Placental pericyte (primary cell): ENCODE measurements around the gene IPO11. TPM values are rescaled to one million over a fixed set of nuclear protein-coding genes. Genes with fewer than 3 reads are reported as not detected.

ENCODE experiments used
- small RNA-seq: library from RNA; depleted of rRNA; stranded (forward); fragments of <200 nt; gene quantifications from one replicate; pipeline ENCODE3, GENCODE V24; 2012; ENCODE audit warnings: low replicate concordance
- total RNA-seq: library from RNA; depleted of rRNA; stranded (reverse); fragments of >200 nt; gene quantifications from 2 replicates; pipeline ENCODE4 v1.2.3, GENCODE V29; 2012

IPO11 gene
- total RNA-seq, result 18.4 and 29.1 TPM in 2 replicates

DNA sequence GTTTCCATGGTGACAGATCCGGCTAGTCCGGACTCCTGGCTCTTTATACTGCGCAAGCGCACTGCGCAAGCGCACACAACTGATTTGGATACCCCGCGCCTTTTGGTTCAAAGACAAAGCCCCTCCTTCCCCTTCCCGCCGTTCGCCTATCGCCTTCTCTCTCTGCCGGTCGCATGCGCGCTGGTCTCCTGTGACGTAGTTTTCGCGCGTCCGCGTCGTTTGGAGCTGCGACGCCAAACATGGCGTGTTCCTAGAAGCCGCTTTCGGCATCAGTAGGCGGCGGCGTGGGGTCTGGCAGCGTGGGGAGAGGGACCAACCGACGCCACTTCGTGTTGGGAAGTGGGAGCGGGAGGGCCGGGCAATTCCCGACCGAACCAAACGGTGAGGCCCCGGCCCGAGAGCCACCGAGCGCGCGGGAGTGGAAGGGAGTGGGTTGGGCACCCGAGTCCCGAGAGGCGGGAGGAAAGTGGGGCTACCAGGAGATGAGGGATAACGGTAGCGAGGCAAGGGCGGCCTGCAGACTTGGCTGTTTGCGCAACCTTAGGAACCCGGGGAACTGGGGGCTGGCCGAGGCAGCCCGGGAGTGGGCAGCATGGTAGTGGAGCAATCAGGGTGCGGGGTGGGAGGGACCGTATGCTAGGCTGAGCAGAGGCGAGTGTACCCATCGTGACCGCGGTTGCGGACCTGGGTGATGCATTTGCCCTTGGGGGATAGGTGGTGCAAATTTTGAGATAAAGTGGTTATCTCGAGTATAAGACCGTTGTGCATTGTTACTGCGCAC lies at the start of gene IPO11:
Gene IPO11 (plus strand): TSS at position 215 of the 781 bp plus-strand sequence. CDS start 24,517 bp downstream, outside the sequence.

DNA sequence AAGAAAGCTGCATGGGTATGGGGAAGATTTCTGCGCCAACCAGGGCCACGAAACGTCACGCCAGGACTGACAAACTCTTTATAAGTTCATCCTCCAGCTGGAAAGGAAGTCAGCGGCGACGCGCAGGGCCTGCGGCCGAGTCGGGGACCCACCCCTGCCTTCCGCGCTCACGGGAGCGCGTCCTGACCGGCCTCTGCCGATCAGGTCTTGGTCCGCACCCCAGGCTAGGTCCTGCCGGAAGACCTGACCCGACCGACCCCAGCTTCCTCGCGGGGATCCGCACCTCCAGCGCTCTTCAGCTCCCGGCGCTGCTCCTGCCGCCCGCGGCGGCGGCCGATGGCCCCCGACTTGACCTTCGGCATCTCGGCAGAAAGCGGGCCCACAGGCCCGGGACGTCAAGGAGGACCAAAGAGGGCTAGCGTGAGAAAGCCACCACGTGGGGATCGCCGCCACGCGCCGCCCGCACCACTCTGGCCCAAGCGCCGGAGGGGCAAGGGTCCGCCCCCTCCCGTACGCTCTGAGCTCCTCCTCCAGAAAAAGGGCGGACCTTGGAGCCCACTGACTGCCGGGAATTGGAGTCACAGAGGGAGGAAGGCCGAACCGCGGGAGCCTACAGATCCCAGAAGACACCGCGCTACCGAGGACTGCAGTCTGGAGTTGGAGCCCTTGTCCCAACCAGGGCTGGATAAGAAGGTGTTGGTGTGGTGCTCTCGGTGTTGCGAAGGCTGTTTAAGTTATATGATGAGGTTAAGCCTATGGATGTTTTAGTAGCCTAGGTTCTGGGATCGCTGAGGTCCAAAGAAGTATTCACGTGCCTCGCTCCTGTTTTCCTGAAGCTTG lies 8.9 kb upstream of the IPO11 start, which contains the start of gene DIMT1:
Gene DIMT1 (minus strand): TSS at position 495 of the 840 bp plus-strand sequence. CDS start 133 bp downstream, at position 362.

DNA sequence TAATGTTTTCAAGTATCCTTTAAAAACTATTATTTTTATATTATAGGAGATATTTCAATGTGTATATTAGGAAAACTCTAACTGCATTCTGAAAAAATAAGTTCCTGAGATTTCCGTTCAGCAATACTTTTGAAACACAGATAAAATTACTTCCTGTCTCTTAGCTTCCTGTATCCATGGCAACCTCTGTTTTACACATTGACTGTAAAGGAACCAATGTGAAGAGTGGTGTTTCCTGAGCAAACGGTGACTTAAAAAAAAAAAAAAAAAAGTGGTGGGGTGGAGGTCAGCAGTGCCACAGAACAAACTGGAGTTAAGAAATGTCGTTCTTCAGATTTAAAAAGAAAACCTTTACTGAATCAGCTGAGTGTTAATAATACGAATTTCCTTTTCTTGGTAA lies 166.0 kb downstream of the IPO11 start, which contains the start of gene LRRC70:
Gene LRRC70 (plus strand): TSS at position 280 of the 400 bp plus-strand sequence. CDS start 620 bp downstream, outside the sequence.

Small RNA genes lying within 50 kb of the gene (small RNA-seq; reads per million reads assigned to genes)
- gene CKS1BP3 (not detected), gene RNU6-661P (not detected)

Other genes starting within 250 kb of the IPO11 start
- 55.8 and 73.0 TPM in 2 replicates for gene KIF2A, start 106.6 kb upstream of the IPO11 start, total RNA-seq
- 16.9 and 39.7 TPM in 2 replicates for gene DIMT1, start 8.9 kb upstream of the IPO11 start, total RNA-seq
- gene LRRC70, start 166.1 kb downstream of the IPO11 start, total RNA-seq, result 1.1 and 1.4 TPM in 2 replicates